Coronary artery (tissue), 2 donors: ENCODE results near the gene HOXC9.

Experiments
- DNase-seq: peaks from one replicate; pipeline ENCODE4 v3.0.0-alpha.2; 2017; ENCODE audit warnings: low spot score
- H3K27ac ChIP-seq, 2 donors: fragments of 200-600 bp; sonication (generic); one replicate each; pipeline ENCODE4 v1.5.1; 2016 to 2019
- H3K4me3 ChIP-seq: fragments of 200-600 bp; sonication (generic); 2 replicates; pipeline ENCODE4 v1.5.1; 2016; ENCODE audit warnings: mild to moderate bottlenecking, moderate library complexity
- CTCF ChIP-seq: fragments of 200-600 bp; sonication (generic); IDR thresholded peaks from one replicate; pipeline ENCODE4 v1.5.1; 2019; ENCODE audit warnings: antibody characterized with exemption

The HOXC9 gene

GRCh38 chr12:54016478-54016964 lies 16.6 kb downstream of the HOXC9 start:
- no peak for DNase-seq
- peak overlapping the region; percentile 71 for H3K4me3 ChIP-seq
- no peak overlapping the region for H3K27ac ChIP-seq

DNA sequence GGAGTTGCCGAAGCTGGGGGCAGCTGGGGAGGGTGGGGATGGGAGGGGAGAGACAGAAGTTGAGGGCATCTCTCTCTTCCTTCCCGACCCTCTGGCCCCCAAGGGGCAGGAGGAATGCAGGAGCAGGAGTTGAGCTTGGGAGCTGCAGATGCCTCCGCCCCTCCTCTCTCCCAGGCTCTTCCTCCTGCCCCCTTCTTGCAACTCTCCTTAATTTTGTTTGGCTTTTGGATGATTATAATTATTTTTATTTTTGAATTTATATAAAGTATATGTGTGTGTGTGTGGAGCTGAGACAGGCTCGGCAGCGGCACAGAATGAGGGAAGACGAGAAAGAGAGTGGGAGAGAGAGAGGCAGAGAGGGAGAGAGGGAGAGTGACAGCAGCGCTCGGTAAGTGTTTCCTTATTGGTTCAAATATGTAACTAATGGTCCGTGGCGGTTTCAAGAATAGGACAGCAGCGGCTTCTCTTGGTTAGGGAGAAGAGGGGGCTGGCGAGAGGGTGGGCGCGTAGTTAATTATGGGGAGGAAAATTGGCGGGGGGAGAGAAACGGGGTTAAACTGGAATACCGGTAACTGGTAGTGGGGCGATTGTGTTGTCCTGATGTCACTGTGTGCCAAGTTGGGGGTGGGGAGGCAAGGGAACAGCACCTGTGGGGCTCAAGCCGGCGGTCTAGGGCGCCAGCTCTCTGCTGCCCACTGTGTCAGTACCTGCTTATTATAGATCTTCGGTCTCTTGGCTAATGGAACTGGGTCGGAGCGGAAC lies 17.2 kb downstream of the HOXC9 start:
- Histone ChIP-seq H3K27ac (peak overlapping the region in 1 of 2 donors; percentile 1), H3K4me3 (peak overlapping the region; percentile 71)
- DNase-seq: no peak
- no peak for TF ChIP-seq CTCF

More at GRCh38 chr12:54016478-54016964, 16.6 kb downstream of the HOXC9 start:
- TF ChIP-seq CTCF: no peak

DNA sequence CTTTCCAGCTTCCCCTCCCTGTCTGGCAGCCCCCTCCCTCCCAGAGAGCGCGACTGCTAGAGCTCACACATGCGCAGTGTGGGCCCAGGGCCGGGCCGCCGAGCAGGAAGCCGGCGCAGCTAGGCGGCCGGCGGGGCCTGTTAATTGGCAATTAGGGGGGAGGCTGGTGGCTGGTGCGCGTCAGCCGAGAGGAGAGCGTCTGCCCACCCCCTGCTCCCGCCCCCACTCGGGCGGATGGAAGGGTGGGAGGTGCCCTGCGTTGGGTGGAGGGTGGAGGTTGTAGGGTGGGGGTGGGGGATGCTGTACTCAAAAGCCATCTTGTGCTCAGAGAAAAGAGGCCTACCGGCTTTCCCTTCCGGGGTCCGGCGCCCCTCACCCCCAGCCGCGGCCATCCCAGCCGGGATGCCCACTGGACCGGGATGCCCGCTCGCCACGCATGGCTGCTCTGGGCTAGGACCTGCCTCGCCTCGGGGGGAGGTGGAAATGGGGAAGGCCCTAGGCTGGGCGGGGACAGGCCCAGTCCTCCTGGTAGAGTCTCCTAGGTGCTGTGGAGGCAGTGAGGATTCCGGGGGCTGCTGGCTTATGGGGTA lies 18.0 kb downstream of the HOXC9 start:
- Histone ChIP-seq H3K27ac (peak overlapping the region in 1 of 2 donors; percentile 1), H3K4me3 (peak overlapping the region; percentile 71)
- DNase-seq: no peak
- TF ChIP-seq CTCF: no peak

DNA sequence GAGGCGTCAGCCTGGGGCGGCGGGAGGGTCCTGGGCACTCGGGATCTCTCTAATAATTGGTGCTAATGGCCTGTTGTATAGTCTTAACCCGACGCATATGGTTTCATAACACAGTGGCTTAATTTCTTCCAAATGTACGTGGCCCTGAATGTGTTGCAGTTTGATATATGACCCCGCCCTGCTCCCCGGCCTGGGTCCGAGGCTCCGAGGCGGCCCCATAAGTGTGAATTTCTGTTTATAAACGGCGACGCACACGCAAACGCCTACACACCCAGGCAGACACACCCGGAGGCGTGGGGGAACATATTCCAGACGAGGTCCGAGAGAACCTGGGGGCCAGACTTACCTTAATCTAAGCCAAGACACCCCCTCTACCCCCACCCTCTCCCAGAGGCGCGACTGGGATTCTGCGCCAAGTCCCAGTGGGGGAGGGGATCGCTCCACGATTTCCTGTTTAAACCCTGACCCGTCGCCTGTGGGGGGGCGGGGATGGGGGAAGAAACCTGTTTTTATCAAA lies 18.6 kb downstream of the HOXC9 start:
- DNase-seq: no peak
- peak overlapping the region; percentile 71 for H3K4me3 ChIP-seq
- TF ChIP-seq CTCF: no peak
- peak overlapping the region in 1 of 2 donors; percentile 1 for H3K27ac ChIP-seq

DNA sequence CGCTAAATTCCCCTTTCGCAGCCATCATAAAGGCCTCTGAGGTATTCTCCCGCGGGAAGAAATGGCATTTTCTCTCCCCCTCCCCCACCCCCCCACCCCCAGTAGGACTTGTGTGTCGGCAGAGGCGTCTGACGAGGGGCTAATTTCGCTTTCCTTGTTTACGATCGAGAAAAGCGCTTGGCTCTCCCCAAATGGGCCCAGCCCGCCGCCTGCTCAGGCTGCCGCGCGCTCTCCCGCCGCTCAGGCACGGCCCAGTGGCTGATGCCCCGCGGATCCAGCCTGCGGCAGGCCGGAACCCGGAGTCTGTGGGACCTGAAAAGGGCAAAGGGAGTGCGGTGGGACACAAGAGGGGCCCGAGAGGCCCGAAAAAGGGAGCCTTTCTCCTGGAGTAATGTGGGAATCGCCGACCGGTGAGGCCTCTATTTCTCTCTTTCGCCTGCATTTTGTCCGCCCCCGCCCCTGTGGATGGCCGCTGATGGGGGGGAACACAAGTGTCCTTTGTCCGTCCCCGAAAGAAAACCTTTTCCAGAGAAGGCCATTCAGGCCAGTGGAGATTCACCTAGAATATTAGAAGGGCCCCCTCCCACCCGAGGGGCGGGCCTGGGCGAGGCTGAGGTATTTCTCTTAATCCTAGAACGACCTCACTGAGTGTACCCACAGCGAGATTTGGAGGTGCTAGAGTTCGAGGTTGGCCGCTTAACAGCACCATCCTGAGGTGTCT lies 19.3 kb downstream of the HOXC9 start:
- no peak for TF ChIP-seq CTCF
- H3K4me3 ChIP-seq: no peak overlapping the region
- no peak for DNase-seq
- H3K27ac ChIP-seq: no peak overlapping the region

- H3K4me3 ChIP-seq: peak overlapping the region; percentile 1
- DNase-seq: no peak
- no peak overlapping the region for H3K27ac ChIP-seq
- no peak for TF ChIP-seq CTCF
Measured at GRCh38 chr12:54019924-54020590, 20.1 kb downstream of the HOXC9 start.
